Central memory CD8-positive, alpha-beta T cell (primary cell): ENCODE data around the gene DENND1A.
A peak's percentile ranks its signal among the peaks of the same experiment; 100 is the strongest.

ENCODE experiments used
- ATAC-seq: fragments of 150-1000 bp; cut with Tn5 transposase; replicated peaks from 2 replicates; pipeline ENCODE4 v1.10.0; 2022; ENCODE audit warnings: mild to moderate bottlenecking, moderate FRiP score, moderate number of reproducible peaks; ENCODE audit not compliant: poor library complexity, severe bottlenecking; ENCODE audit errors: extremely low read depth
- DNase-seq, 2 donors: peaks; one replicate each; pipeline ENCODE4 v3.0.0; 2021; ENCODE audit warnings: low spot score in 2 of 2
- H3K27ac Mint-ChIP-seq: one replicate; pipeline ENCODE4 v1.8.0; 2022; ENCODE audit warnings: low read depth, mild to moderate bottlenecking, moderate library complexity, mixed read lengths
- H3K27me3 Mint-ChIP-seq: one replicate; pipeline ENCODE4 v1.8.0; 2022; ENCODE audit warnings: mixed read lengths
- H3K36me3 Mint-ChIP-seq: one replicate; pipeline ENCODE4 v1.8.0; 2022; ENCODE audit warnings: mild to moderate bottlenecking, moderate library complexity, mixed read lengths; ENCODE audit not compliant: insufficient read depth
- H3K4me1 Mint-ChIP-seq: one replicate; pipeline ENCODE4 v1.8.0; 2022; ENCODE audit warnings: mixed read lengths
- H3K4me3 Mint-ChIP-seq: one replicate; pipeline ENCODE4 v1.8.0; 2022; ENCODE audit warnings: mild to moderate bottlenecking, moderate library complexity, mixed read lengths
- H3K9me3 Mint-ChIP-seq: one replicate; pipeline ENCODE4 v1.8.0; 2022; ENCODE audit warnings: mixed read lengths

Gene DENND1A

DNA sequence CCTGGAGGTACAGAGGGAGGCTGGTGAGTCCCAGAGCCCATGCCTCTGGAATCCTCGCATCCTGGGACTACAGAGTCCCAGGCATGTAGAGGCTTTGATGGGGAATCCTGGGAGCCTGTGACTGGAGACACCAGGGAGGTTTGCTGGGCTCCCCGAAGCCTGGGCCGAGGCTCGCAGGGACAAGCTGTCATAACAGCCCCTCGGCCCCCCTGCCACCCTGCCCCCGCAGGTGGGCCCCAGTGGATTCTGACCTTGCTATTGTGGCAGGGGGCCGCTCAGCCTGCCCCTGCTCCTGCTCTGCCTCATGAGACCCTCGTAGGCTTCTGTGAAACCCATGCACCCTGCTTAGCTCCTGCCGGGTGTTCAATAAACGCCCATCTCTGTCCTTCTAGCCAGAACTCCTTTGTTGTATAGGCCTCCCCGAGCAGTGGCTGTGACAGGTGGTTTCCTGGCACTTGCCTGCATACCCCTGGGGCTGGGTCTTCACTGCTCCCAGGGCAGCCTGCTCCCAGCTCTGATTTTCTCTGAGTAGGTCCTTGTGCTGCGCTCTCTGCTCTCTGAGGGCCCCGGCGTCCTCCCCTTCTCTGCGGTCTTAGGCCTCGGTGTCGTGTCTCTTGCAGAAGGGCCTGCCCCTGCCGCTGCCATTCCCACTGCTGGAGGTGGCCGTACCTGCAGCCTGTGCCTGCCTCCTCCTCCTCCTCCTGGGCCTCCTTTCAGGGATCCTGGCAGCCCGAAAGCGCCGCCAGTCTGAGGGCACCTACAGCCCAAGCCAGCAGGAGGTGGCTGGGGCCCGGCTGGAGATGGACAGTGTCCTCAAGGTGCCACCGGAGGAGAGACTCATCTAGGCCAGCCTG lies 553.5 kb downstream of the DENND1A start:
- no peak for ATAC-seq
- peak overlapping the region; percentile 15 for H3K27ac Mint-ChIP-seq
- H3K27me3 Mint-ChIP-seq = peaks cover 34% of the 10 kb centered on the region
- H3K4me1 Mint-ChIP-seq = peaks cover 8% of the 10 kb centered on the region
- peaks cover 3% of the 10 kb centered on the region for H3K36me3 Mint-ChIP-seq
- DNase-seq = no peak
- H3K9me3 Mint-ChIP-seq = no peaks in the 10 kb centered on the region
- H3K4me3 Mint-ChIP-seq = no peak overlapping the region

DNA sequence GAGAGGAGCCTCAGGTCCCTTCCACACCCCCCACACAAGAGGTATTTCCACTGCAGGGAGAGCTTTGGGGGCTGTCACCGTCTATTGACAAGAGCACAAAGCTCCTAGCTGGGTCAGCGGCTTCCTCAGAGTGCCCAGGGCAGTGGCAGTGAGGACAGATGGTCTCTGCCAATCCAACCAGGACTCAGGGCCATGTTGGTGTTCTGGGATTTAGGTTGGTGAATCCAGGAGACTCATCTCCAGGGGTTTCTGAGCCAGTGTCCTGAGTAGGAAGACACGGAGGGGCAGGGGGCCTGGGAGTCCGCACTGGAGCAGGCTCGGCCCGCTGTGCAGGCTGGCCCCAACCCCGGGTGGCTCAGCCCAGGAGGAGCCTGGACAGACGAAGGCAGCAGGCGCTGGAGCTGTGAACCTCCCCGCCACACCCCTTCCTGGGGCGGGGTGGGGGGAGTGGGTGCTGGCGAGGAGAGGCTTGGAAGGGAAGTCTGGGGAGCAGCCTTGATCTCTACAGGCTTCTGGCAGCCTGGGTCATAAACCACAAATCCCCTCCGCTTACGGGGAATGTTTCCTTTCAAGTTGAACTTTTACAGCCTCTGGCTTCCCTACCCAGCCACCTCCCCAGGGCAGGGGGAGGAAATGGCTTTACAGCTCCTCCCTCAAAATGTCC lies 554.3 kb downstream of the DENND1A start:
- DNase-seq (no peak), ATAC-seq (no peak)
- Mint-ChIP-seq H3K4me3 (no peak overlapping the region), H3K27me3 (peaks cover 40% of the 10 kb centered on the region), H3K27ac (no peak overlapping the region), H3K4me1 (peaks cover 8% of the 10 kb centered on the region), H3K9me3 (no peaks in the 10 kb centered on the region), H3K36me3 (peaks cover 3% of the 10 kb centered on the region)

DNA sequence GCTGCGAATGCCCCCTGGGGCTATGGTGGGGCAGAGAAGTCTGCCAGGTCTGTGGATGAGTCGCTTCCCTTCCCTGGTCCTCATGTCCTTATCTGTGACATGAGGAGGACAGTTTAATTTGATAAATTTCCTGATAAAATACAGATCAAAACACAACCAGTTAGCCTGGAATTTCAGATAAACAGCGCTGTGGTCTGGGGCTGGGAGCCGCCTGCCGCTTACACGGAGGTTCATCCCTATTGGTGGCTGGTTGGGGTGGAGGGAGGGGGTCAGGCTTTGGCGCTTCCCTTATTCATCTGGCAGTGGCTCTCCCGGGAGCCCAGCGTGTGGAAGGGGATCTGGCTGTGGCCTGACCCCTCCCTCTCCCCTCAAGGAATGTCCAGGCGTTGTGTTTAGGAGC lies 556.0 kb downstream of the DENND1A start:
- Mint-ChIP-seq H3K4me1 (peaks cover 8% of the 10 kb centered on the region), H3K36me3 (peaks cover 2% of the 10 kb centered on the region), H3K27me3 (peaks cover 54% of the 10 kb centered on the region), H3K4me3 (no peak overlapping the region), H3K9me3 (no peaks in the 10 kb centered on the region), H3K27ac (no peak overlapping the region)
- no peak for DNase-seq
- ATAC-seq = no peak

DNA sequence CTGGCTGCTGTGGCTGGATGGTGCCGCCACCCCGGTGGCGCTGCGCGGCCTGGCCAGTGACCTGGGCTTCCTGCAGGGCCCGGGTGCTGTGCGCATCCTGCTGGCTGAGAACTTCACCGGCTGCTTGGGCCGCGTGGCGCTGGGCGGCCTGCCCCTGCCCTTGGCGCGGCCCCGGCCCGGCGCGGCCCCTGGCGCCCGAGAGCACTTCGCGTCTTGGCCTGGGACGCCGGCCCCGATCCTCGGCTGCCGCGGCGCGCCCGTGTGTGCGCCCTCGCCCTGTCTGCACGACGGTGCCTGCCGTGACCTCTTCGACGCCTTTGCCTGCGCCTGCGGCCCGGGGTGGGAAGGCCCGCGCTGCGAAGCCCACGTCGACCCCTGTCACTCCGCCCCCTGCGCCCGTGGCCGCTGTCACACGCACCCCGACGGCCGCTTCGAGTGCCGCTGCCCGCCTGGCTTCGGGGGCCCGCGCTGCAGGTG lies 556.4 kb downstream of the DENND1A start:
- Mint-ChIP-seq H3K9me3 (no peaks in the 10 kb centered on the region), H3K27ac (no peak overlapping the region), H3K4me1 (peaks cover 8% of the 10 kb centered on the region), H3K27me3 (peaks cover 58% of the 10 kb centered on the region), H3K4me3 (no peak overlapping the region), H3K36me3 (peaks cover 2% of the 10 kb centered on the region)
- DNase-seq (no peak), ATAC-seq (no peak)

DNA sequence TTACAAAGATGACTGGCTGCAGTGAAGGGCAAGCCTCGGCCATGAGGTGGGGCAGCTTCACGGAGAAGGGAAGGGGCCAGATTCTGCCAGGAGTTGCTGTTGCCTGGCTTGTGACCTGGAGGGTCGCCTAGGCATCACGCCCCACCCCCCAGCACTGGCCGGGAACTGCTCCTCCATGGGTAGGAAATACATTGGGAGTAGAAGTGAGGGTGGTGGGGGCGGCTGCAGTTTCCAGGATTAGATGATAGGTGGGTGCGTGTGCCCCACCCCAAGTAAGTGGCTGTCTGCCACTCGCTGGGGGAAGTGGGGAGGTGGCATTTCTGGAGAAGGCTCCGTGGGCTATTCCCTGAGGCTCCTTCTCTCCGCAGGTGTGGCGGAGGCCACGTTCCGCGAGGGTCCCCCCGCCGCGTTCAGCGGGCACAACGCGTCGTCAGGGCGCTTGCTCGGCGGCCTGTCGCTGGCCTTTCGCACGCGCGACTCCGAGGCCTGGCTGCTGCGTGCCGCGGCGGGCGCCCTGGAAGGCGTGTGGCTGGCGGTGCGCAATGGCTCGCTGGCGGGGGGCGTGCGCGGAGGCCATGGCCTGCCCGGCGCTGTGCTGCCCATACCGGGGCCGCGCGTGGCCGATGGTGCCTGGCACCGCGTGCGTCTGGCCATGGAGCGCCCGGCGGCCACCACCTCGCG lies 557.0 kb downstream of the DENND1A start:
- Mint-ChIP-seq H3K4me3 (no peak overlapping the region), H3K9me3 (no peaks in the 10 kb centered on the region), H3K36me3 (peaks cover 2% of the 10 kb centered on the region), H3K4me1 (peaks cover 8% of the 10 kb centered on the region), H3K27ac (peak overlapping the region; percentile 23), H3K27me3 (peaks cover 64% of the 10 kb centered on the region)
- ATAC-seq = no peak
- no peak for DNase-seq

DNA sequence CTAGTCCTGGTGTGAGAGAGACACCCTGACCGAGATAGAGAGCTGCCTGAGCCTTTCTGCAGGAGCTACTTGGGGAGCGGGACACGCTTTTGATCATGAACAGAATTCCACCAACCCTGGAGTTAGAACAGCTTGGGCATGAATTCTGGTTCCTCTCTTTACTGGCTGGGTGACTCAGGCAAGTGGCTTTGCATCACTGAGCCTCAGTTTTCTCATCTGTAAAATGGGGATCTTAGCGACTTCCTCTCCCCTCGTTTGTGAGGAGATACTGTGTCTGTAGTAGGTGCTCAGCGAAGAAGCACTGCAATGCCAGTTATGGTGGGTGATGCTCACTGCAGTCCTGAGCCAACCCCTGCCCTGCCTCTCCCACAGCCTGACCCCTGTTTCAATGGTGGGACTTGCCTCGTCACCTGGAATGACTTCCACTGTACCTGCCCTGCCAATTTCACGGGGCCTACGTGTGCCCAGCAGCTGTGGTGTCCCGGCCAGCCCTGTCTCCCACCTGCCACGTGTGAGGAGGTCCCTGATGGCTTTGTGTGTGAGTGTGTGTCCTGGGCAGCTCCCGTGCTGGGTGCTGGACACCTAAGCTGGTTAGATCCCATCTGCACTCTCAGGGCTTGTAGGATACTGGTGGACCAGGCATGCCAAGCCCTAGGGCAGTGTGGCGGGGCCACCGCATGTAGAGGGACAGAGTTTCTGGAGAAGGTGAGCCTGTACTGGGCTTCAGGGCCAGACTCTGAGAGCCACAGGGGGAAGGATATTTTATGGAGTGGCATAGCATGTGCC lies 557.9 kb downstream of the DENND1A start:
- H3K4me3 Mint-ChIP-seq = no peak overlapping the region
- no peaks in the 10 kb centered on the region for H3K9me3 Mint-ChIP-seq
- H3K27ac Mint-ChIP-seq = peak overlapping the region; percentile 23
- DNase-seq (no peak), ATAC-seq (no peak)
- H3K36me3 Mint-ChIP-seq = peaks cover 2% of the 10 kb centered on the region
- peaks cover 71% of the 10 kb centered on the region for H3K27me3 Mint-ChIP-seq
- peaks cover 8% of the 10 kb centered on the region for H3K4me1 Mint-ChIP-seq

DNA sequence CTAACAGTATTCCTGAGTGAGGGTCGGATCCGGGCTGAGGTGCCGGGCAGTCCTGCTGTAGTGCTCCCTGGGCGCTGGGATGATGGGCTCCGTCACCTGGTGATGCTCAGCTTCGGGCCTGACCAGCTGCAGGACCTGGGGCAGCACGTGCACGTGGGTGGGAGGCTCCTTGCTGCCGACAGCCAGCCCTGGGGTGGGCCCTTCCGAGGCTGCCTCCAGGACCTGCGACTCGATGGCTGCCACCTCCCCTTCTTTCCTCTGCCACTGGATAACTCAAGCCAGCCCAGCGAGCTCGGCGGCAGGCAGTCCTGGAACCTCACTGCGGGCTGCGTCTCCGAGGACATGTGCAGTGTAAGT lies 558.7 kb downstream of the DENND1A start:
- peaks cover 2% of the 10 kb centered on the region for H3K36me3 Mint-ChIP-seq
- peaks cover 8% of the 10 kb centered on the region for H3K4me1 Mint-ChIP-seq
- no peak overlapping the region for H3K4me3 Mint-ChIP-seq
- H3K27me3 Mint-ChIP-seq = peaks cover 71% of the 10 kb centered on the region
- no peak overlapping the region for H3K27ac Mint-ChIP-seq
- ATAC-seq = no peak
- no peaks in the 10 kb centered on the region for H3K9me3 Mint-ChIP-seq
- DNase-seq = no peak

DNA sequence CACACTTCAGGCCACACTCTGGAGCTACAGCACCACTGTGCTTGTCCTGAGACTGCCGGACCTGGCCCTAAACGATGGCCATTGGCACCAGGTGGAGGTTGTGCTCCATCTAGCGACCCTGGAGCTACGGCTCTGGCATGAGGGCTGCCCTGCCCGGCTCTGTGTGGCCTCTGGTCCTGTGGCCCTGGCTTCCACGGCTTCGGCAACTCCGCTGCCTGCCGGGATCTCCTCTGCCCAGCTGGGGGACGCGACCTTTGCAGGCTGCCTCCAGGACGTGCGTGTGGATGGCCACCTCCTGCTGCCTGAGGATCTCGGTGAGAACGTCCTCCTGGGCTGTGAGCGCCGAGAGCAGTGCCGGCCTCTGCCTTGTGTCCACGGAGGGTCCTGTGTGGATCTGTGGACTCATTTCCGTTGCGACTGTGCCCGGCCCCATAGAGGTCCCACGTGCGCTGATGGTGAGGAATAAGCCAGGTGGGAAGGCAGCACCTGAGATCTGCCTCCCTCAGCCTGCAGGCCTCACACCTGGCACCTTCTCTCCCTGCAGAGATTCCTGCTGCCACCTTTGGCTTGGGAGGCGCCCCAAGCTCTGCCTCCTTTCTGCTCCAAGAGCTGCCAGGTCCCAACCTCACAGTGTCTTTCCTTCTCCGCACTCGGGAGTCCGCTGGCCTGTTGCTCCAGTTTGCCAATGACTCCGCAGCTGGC lies 559.2 kb downstream of the DENND1A start:
- DNase-seq = no peak
- ATAC-seq = no peak
- Mint-ChIP-seq H3K9me3 (no peaks in the 10 kb centered on the region), H3K4me3 (no peak overlapping the region), H3K27me3 (peaks cover 71% of the 10 kb centered on the region), H3K36me3 (peaks cover 3% of the 10 kb centered on the region), H3K4me1 (peaks cover 8% of the 10 kb centered on the region), H3K27ac (no peak overlapping the region)

DNA sequence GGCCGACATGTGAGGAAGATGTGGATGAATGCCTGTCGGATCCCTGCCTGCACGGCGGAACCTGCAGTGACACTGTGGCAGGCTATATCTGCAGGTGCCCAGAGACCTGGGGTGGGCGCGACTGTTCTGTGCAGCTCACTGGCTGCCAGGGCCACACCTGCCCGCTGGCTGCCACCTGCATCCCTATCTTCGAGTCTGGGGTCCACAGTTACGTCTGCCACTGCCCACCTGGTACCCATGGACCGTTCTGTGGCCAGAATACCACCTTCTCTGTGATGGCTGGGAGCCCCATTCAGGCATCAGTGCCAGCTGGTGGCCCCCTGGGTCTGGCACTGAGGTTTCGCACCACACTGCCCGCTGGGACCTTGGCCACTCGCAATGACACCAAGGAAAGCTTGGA lies 559.8 kb downstream of the DENND1A start:
- peaks cover 8% of the 10 kb centered on the region for H3K4me1 Mint-ChIP-seq
- no peak overlapping the region for H3K27ac Mint-ChIP-seq
- H3K9me3 Mint-ChIP-seq = no peaks in the 10 kb centered on the region
- H3K4me3 Mint-ChIP-seq = no peak overlapping the region
- H3K36me3 Mint-ChIP-seq = peaks cover 4% of the 10 kb centered on the region
- DNase-seq (no peak), ATAC-seq (no peak)
- H3K27me3 Mint-ChIP-seq = peaks cover 68% of the 10 kb centered on the region

DNA sequence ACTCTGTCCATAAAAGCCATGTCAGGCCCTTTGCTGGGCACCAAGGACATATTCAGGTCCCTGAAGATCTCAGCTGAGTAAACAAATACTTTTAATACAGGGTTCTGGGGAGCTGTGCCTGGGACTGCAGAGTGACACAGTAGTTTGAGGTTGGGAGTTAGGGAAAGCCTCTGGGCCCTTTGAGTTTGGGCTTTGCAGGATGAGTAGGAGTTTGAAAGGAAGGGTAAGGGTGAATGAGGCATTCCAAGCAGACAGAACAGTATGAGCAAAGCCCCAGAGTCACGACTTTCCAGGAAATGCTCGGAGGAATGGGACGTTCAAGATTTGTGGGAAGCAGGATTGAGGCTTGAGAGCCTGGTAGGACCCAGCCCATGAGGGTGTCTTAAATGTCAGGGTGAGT lies 560.6 kb downstream of the DENND1A start:
- H3K36me3 Mint-ChIP-seq = peaks cover 4% of the 10 kb centered on the region

DNA sequence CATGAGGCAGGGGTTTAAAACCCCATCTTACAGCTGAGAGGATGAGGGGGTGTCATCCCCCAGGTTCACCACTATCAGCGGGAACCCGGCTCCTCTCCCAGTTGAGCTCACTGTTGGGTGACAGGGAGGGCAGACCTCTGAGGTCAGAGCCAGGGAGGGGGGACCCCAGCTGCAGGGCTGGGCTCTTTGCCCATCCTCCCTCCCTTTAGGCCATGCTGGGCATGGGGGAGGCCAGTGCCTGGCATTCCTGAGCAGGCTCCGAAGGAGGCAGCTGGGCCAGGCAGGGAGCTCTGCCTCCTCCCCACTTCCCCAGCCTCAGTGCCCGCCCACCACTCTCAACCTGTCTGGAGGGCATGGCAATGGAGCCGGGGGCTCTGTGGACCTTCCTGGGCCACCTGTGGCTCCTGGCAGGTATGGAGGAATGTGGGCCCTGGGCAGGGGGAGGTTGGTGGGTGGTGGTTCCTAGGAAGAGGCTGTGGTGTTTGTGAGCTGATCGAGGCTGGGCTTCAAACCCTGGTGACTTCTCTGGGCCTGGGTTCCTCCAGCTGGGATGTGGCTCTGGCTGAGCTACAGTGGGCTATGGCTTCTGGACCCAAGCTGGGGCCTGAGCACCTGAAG lies 561.3 kb downstream of the DENND1A start:
- no peak for ATAC-seq
- Mint-ChIP-seq H3K36me3 (peaks cover 4% of the 10 kb centered on the region), H3K9me3 (no peaks in the 10 kb centered on the region), H3K27ac (no peak overlapping the region), H3K4me1 (peaks cover 8% of the 10 kb centered on the region), H3K27me3 (peaks cover 61% of the 10 kb centered on the region), H3K4me3 (no peak overlapping the region)
- DNase-seq = no peak

More for the DNA sequence above, 560.6 kb downstream of the DENND1A start:
- Mint-ChIP-seq H3K4me1 (peaks cover 8% of the 10 kb centered on the region), H3K27ac (no peak overlapping the region), H3K4me3 (no peak overlapping the region), H3K27me3 (peaks cover 60% of the 10 kb centered on the region), H3K9me3 (no peaks in the 10 kb centered on the region)
- DNase-seq (no peak), ATAC-seq (no peak)
